GM12891 (cell line): ENCODE data around the gene NIN.

ENCODE experiments used
- PAX5 ChIP-seq: IDR thresholded peaks from 2 replicates; pipeline ENCODE4 v1.6.1; 2011; ENCODE audit warnings: low read length, moderate library complexity, mild to moderate bottlenecking; ENCODE audit not compliant: insufficient read depth, severe bottlenecking
- POLR2A ChIP-seq: IDR thresholded peaks from 2 replicates; pipeline ENCODE4 v1.6.1; 2011; ENCODE audit warnings: low read depth, low read length, control low read depth
- POLR2AphosphoS5 ChIP-seq: IDR thresholded peaks from 2 replicates; pipeline ENCODE4 v1.6.1; 2011; ENCODE audit warnings: low read depth, low read length, control low read depth
- POU2F2 ChIP-seq: IDR thresholded peaks from 2 replicates; pipeline ENCODE4 v1.6.1; 2011; ENCODE audit warnings: low read depth, mild to moderate bottlenecking, control low read depth, low read length, moderate library complexity
- SPI1 ChIP-seq: IDR thresholded peaks from 2 replicates; pipeline ENCODE4 v1.6.1; 2011; ENCODE audit warnings: low read depth, low read length, control low read depth
- TAF1 ChIP-seq: IDR thresholded peaks from 2 replicates; pipeline ENCODE4 v1.6.1; 2011; ENCODE audit warnings: low read depth, low read length, control low read depth

GRCh38 chr14:50705026-50705593, 125.9 kb downstream of the NIN start:
- TF ChIP-seq POLR2A = no peak
- TF ChIP-seq POLR2AphosphoS5 = no peak
- TF ChIP-seq TAF1 = no peak
- no peak for TF ChIP-seq SPI1
- TF ChIP-seq PAX5 = no peak
- TF ChIP-seq POU2F2 = no peak
